ENCODE results near the gene ZNRF3.

DNA sequence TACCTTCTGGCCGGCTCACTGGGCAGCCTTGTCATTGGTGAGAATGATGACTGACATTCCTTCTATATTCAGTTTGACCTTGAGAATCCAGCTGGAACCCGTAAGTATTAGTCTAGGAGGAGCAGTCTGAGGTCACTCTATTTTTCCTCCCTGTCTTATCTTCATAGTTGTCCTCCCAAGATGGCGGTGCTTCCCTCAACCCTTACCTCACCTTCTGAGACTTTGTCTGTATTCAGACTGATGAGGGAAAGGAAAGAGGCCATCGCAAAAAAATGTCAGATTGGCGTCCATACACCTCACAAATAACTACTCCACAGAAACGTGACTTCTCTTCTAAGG is 195.5 kb downstream of the ZNRF3 start:
- TF ChIP-seq, protein P1, sequence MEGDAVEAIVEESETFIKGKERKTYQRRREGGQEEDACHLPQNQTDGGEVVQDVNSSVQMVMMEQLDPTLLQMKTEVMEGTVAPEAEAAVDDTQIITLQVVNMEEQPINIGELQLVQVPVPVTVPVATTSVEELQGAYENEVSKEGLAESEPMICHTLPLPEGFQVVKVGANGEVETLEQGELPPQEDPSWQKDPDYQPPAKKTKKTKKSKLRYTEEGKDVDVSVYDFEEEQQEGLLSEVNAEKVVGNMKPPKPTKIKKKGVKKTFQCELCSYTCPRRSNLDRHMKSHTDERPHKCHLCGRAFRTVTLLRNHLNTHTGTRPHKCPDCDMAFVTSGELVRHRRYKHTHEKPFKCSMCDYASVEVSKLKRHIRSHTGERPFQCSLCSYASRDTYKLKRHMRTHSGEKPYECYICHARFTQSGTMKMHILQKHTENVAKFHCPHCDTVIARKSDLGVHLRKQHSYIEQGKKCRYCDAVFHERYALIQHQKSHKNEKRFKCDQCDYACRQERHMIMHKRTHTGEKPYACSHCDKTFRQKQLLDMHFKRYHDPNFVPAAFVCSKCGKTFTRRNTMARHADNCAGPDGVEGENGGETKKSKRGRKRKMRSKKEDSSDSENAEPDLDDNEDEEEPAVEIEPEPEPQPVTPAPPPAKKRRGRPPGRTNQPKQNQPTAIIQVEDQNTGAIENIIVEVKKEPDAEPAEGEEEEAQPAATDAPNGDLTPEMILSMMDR (IDR thresholded peaks at IDR 0.05; ENCODE audit: low read depth, low read length): no peak
- TF ChIP-seq EZH2phosphoT487 (IDR thresholded peaks at IDR 0.05; ENCODE audit: low read depth): no peak
